HG03521 (cell line): Measurements from ENCODE around the gene NPB.

Experiments used
- ATAC-seq: cut with Tn5 transposase; IDR thresholded peaks from one replicate; pipeline ENCODE4 v1.9.1; 2021; ENCODE audit warnings: mild to moderate bottlenecking, moderate library complexity; ENCODE audit not compliant: unreplicated experiment

Gene NPB

DNA sequence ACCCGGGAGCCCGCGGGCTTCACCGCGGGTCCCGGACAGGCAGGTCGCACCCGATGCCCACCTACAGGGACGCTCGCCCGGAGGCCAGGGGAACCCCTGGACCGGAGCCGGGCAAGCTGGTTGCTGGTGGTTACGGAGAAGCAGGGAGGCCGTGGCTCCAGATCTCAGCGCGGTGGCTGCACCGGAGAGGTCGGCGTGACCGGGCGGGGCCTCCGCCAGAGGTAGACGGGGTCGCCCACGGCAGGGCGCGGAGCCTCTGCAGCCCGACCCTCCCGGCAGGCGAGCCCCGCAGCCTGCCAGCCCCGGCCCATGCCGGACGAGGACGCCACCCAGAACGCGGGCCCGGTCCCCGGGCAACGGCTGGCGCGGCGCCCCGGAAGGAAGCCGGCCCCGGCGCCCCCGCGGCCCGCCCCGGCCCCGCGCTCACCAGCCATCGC lies 8.8 kb downstream of the NPB start:
- ATAC-seq = peak; percentile 34

DNA sequence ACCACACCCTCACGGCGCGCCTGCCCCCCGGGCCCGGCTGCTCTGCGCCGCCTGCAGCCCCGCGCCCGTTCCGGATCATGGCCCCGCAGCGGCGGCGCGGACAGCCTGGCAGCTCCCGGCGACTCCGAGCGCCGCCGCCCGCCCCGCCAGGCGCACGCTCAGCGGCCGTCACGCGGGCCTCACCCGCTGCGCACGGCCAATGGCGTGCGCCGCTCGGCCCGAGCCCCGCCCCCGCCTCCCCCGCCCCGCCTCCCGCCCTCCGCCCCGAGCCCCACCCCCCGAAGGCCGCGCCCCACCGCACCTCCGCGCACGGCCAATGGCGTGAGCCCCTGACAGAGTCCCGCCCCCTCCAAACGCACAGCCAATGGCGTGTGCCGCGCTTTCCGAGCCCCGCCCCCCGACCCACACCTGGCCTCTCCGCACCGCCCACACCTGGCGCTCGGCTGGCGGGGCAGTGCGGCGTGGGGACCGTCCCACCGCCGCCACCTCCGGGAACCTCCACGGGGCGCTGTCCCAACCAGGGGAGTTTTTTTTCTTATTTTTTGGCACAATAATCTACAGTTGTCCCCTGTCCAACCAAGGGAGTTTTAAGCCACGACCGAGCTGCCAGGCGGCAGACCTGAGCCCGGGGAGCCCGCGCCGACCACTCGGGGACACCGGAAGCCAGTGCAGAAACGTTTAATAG lies 9.4 kb downstream of the NPB start, which contains the start of gene PCYT2:
PCYT2 (minus strand) TSS at position 123 of the 685 bp plus-strand sequence; CDS start at position 79, 44 bp downstream.
- ATAC-seq = peak; percentile 72

DNA sequence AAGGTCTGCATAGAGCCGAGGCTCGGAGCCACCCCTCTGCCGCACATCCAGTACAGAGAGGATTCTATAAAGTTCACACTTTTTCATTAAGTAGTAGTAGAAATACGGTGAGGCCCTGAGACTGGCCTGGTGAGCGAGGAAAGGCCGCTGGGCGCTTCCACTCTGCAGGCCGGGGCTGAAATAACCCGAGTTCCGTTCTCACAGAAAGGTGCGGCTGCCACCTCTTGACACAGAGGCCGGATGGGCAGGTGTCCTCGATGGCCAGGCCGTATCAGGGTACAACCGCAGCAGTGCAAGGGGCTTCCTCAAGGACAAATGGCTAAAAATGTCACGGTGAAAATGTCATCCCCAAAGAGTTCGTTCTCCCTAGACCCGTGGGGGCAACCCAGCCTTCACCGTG lies 9.9 kb downstream of the NPB start:
- ATAC-seq = no peak

GRCh38 chr17:81912441-81913309 lies 10.6 kb downstream of the NPB start:
- no peak for ATAC-seq

- no peak for ATAC-seq
These were observed 11.5 kb downstream of the NPB start for GRCh38 chr17:81913394-81914102.

GRCh38 chr17:81914103-81914850 lies 12.2 kb downstream of the NPB start:
- no peak for ATAC-seq

DNA sequence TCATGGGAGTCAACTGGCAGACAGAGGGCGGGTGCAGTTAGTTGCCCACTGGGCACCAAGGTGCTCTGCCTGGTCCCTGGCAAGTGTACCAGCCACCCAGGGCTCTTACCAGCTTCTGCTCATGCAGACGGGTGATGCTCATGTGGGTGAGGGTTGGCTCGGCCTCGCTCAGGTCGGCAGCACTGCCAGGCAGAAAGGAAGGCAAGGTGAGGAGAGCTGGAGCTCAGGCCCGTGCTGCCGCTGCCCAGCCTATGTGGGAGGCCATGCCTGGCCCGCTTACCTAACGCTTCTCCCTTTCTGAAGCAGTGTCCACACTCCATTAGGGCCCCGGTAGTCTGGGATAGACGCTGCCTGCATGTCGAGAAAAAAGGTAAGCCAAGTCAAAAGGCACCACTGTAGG lies 13.3 kb downstream of the NPB start:
- ATAC-seq = no peak

DNA sequence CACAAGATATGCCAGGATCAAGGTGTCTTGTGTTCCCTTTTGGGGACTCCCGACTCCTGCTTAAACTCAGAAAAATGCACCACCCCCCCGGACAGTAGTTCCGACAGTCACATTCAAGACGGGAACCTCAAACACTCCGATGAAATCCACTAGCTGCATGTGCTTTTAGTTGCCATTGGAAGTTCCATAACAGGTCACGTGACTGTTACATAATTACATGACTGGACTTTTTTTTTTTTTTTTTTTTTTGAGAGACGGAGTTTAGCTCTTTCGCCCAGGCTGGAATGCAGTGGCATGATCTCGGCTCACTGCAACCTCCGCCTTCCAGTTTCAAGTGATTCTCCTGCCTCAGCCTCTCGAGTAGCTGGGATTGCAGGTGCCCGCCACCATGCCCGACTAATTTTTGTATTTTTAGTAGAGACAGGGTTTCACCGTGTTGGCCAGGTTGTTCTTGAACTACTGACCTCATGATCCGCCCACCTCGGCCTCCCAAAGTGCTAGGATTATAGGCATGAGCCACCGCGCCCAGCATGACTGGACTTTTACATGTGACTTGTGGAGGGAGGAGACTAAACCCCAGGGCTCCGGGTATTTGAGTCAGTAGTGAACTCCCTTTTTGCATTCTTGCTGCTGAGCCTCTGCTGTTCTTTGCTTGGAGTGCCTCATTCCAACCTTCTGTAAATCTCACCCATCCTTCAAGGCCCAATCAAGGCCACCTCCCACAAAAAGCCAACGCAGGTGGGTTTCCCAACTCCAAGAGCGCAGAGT lies 14.4 kb downstream of the NPB start:
- ATAC-seq = no peak

- peak; percentile 56 for ATAC-seq
These were observed 15.7 kb downstream of the NPB start, which contains the start of gene SIRT7 for GRCh38 chr17:81917565-81918332. Gene SIRT7 (minus strand): TSS chr17:81918176. CDS start chr17:81918131, 45 bp downstream.

- ATAC-seq = peak; percentile 6
These were observed 16.3 kb downstream of the NPB start for GRCh38 chr17:81918333-81918669.

DNA sequence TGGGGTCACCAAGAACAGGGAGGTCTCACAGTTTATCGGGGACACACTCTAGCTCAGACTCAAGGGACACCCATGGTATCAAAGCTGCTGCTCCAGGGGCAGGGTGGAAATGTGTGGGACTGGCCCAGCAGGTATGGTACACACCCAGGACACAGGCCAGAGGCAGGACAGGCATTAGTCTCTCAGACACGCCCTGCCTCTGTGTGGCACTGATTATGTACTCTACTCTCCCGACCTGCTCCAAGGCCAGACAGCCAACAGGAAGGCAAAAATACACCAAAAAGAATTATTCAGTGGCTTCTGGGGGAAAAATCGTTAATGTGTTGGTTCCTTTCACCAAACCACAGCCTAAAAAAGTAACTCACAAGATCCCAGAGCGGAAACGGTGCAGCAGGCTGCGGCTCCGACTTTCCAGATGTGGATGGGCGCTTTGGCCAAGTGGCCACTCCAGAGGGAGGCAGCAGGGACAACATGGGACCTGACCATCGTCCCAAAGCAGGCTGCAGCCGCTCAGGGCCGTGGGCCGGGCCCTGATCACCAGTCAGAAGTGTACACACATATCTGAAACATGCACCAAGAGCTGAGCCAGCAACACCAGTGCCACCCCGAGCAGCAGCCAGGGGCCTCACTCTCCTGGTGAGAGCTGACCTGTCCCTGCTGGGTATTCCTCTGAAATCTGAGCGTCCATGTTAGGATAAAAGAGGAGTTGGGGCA lies 17.0 kb downstream of the NPB start:
- ATAC-seq = no peak

DNA sequence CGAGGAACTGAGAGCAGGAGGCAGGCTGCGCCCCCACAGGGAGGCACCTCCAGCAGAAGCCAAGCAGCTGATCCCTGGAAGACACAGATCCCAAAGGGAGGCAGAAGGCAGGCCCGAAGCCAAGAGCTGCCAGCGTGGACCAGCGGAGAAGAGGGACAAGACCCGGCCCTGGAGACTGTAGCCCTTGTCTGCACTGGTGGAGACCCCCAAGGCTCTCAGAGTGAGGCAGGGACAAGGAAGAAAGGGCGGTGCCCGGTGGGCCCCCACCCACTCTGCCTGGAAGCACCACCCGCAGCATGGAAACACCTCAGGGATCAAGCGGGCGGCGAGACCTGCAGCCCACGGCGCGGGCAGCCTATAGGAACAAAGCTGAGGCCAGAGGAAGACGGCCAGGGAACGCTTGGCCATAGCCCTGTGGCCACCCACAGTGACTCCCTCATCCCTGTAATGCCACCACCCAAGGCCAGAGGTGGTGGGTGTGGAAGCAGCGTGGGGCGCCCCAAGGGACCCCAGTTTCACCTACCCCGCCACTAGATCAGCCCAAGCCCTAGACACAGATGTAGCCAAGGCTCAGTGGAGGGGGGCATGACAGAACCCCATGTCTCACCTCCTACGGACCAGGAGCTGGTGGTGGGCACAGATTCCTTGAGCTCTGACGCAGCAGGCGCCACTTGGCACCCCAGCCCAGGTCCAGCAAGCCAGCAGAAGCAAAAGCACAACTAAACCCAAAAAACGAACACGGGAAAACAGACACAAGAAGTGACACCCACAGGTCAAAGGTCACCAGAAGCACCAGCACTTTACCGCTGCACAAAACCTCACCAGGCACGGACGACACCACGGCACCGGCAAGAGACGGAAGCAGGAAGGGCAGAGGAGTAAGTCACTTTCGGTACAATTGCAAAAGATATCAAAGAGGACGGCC lies 18.8 kb downstream of the NPB start:
- ATAC-seq = no peak

- ATAC-seq = no peak
These were observed 19.5 kb downstream of the NPB start for GRCh38 chr17:81921537-81921862.

GRCh38 chr17:81921996-81922565 lies 20.0 kb downstream of the NPB start:
- no peak for ATAC-seq

- ATAC-seq = no peak
These were observed 20.7 kb downstream of the NPB start for GRCh38 chr17:81922566-81923301.
